Spinal cord (tissue), 10 donors: ENCODE measurements around the gene LRRC8B. TPM values are rescaled to one million over a fixed set of nuclear protein-coding genes. Genes with fewer than 3 reads are reported as not detected.
A peak's percentile ranks its signal among the peaks of the same experiment; 100 is the strongest.
"Not testable (repeated sequence)": the region's sequence is repeated elsewhere in the genome, so short reads cannot be mapped to it uniquely, and the experiment has no call there.

Source experiments
- DNase-seq, 6 donors: peaks; one replicate each; pipeline versions ENCODE4 v3.0.0 to v3.0.0-alpha.2; 2013 to 2015; ENCODE audit warnings: low spot score in 6 of 6, low read depth in 4 of 6
- H3K27ac ChIP-seq: one replicate; pipeline ENCODE4 v1.5.1; 2013; ENCODE audit warnings: low read depth, low read length, control low read depth
- H3K27me3 ChIP-seq: one replicate; pipeline ENCODE4 v1.6.1; 2013; ENCODE audit warnings: low read length; ENCODE audit not compliant: control insufficient read depth, insufficient read depth
- H3K36me3 ChIP-seq: one replicate; pipeline ENCODE4 v1.6.1; 2013; ENCODE audit warnings: low read length; ENCODE audit not compliant: control insufficient read depth, insufficient read depth
- H3K4me1 ChIP-seq: one replicate; pipeline ENCODE4 v1.6.1; 2013; ENCODE audit warnings: low read length; ENCODE audit not compliant: control insufficient read depth, insufficient read depth
- H3K4me3 ChIP-seq: one replicate; pipeline ENCODE4 v1.5.1; 2013; ENCODE audit warnings: low read depth, low read length, control low read depth
- H3K9me3 ChIP-seq: one replicate; pipeline ENCODE4 v1.6.1; 2013; ENCODE audit warnings: low read length; ENCODE audit not compliant: control insufficient read depth, insufficient read depth
- WGBS: methylation state at CpG from one replicate; pipeline ENCODE4 v1.1.5; 2013; ENCODE audit warnings: missing lambda C conversion rate; ENCODE audit not compliant: insufficient coverage; 5-methylcytosine and 5-hydroxymethylcytosine counted together
- polyA plus RNA-seq, 2 donors: library from polyadenylated mRNA; unstranded; fragments of 120-200 nt; gene quantifications; one replicate each; pipeline ENCODE4 v1.2.1, GENCODE V29; 2013; ENCODE audit not compliant: insufficient read length in 2 of 2
- total RNA-seq, 2 donors: library from RNA; depleted of rRNA in 1 of 2; stranded (reverse); fragments of 120-200 nt in 1 of 2; fragments of >200 nt in 1 of 2; gene quantifications; one replicate each; pipeline versions ENCODE4 v1.2.3 to v1.2.4, GENCODE V29; 2013 to 2014
- donor health status: healthy.

LRRC8B gene
- total and polyA plus RNA-seq, 4 donors, result 9.3 to 26.7 (median 18.3) TPM

DNA sequence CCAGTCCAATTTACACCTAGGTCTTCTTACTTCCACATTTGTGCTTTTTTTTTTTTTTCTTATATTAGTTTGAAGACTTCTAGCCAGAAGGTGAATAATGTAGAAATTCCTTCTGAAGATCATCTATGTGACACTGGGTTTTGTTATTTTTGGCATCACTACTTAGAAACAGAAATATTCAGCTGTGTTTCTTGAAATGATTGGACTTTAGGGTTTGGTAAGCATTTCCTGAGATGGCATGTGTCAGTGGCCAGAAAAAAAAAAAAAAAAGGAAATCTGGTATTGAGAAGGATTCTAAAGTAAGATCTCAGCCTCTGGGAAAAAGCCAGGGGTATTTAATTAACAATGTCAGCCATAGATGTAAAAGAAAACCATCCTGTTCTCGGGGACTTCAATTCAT, 64.9 kb downstream of the LRRC8B start:
- no peak overlapping the region for H3K4me3 ChIP-seq
- no peaks in the 10 kb centered on the region for H3K27me3 ChIP-seq
- no peak for DNase-seq
- no peak overlapping the region for H3K27ac ChIP-seq
- H3K9me3 ChIP-seq, result no peaks in the 10 kb centered on the region
- WGBS, result 83% methylated on average over 1 of the region's 1 CpG
- peaks cover 3% of the 10 kb centered on the region for H3K4me1 ChIP-seq
- no peaks in the 10 kb centered on the region for H3K36me3 ChIP-seq

GRCh38 chr1:89590341-89591080, 65.9 kb downstream of the LRRC8B start:
- Histone ChIP-seq H3K27me3 (no peaks in the 10 kb centered on the region), H3K27ac (no peak overlapping the region)
- WGBS, result 70% methylated on average over 2 of the region's 6 CpGs

DNA sequence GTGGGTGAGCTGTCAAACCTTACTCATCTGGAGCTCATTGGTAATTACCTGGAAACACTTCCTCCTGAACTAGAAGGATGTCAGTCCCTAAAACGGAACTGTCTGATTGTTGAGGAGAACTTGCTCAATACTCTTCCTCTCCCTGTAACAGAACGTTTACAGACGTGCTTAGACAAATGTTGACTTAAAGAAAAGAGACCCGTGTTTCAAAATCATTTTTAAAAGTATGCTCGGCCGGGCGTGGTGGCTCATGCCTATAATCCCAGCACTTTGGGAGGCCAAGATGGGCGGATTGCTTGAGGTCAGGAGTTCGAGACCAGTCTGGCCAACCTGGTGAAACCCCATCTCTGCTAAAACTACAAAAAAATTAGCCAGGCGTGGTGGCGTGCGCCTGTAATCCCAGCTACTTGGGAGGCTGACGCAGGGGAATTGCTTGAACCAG, 68.3 kb downstream of the LRRC8B start:
- not testable (repeated sequence) for H3K27me3 ChIP-seq, H3K36me3 ChIP-seq, H3K4me1 ChIP-seq, H3K27ac ChIP-seq, DNase-seq, H3K9me3 ChIP-seq, H3K4me3 ChIP-seq
- WGBS, result 90% methylated on average over 10 of the region's 13 CpGs

More at GRCh38 chr1:89590341-89591080, 65.9 kb downstream of the LRRC8B start:
- no peaks in the 10 kb centered on the region for H3K9me3 ChIP-seq
- H3K4me3 ChIP-seq, result no peak overlapping the region
- no peaks in the 10 kb centered on the region for H3K36me3 ChIP-seq
- H3K4me1 ChIP-seq, result peaks cover 3% of the 10 kb centered on the region
- no peak for DNase-seq

DNA sequence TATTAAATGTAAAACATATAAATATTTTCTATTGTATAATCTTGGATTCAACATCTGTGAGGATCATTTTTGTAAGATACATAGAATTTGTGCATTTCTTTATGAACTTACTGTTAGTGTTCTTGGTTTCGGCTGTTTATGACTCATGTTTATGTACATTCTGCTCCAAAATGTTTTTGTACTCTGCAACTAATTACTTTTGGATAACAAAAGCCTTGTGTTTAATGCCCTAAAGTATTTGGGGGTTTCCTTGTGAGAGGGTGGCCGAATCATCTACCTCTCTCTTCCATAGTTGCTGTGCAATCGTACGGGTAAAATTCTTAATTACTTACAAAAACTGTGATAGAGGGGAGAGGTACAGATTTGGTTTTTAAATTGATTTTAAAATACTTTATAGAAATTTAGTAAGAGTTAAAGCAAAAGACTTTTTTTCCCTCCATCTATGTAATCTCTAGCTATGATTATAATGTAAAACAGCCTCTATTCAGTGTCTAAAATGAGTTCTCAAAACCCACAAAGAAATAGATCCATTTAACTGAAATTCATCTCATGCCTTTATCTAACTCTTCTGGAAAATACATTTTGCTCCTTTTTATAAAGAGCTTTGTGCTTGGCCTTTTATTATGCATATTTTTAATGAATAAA, 69.6 kb downstream of the LRRC8B start:
- WGBS, result no CpG with 5 or more reads among the region's 4 CpGs
- no peak for DNase-seq
- Histone ChIP-seq H3K9me3 (no peaks in the 10 kb centered on the region), H3K4me1 (peaks cover 3% of the 10 kb centered on the region), H3K4me3 (no peak overlapping the region), H3K27ac (peak overlapping the region; percentile 38), H3K36me3 (no peaks in the 10 kb centered on the region), H3K27me3 (no peaks in the 10 kb centered on the region)

DNA sequence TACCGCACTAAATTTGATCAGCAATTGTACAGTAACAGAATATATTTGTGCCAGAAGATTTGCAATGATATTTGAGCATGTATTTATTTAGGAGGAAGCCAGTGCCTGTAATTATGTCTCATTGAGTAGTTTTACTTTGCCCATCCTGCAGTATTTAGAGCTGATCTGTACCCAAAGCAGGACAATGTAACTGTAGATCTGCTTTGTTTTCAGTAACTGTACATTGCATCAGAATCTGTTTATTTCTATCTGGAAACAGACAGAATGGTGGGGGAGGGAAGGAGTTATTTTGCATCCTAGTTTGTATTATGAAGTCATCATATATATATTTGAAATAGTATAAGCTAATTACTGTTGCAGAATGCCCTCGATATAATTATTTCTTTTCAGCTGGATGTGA, 72.1 kb downstream of the LRRC8B start:
- H3K27me3 ChIP-seq, result no peaks in the 10 kb centered on the region
- no CpG with 5 or more reads among the region's 2 CpGs for WGBS
- peak overlapping the region; percentile 22 for H3K27ac ChIP-seq
- no peaks in the 10 kb centered on the region for H3K36me3 ChIP-seq
- DNase-seq, result peak in 1 of 6 donors; percentile 7
- H3K4me1 ChIP-seq, result no peaks in the 10 kb centered on the region
- no peak overlapping the region for H3K4me3 ChIP-seq
- no peaks in the 10 kb centered on the region for H3K9me3 ChIP-seq

GRCh38 chr1:89598450-89599331, 74.1 kb downstream of the LRRC8B start:
- Histone ChIP-seq H3K27ac (no peak overlapping the region), H3K4me3 (no peak overlapping the region), H3K36me3 (no peaks in the 10 kb centered on the region), H3K4me1 (peaks cover 7% of the 10 kb centered on the region), H3K27me3 (no peaks in the 10 kb centered on the region), H3K9me3 (no peaks in the 10 kb centered on the region)
- peak in 5 of 6 donors; percentile 24 to 81 (median 33) for DNase-seq
- 83% methylated on average over 1 of the region's 5 CpGs for WGBS

DNA sequence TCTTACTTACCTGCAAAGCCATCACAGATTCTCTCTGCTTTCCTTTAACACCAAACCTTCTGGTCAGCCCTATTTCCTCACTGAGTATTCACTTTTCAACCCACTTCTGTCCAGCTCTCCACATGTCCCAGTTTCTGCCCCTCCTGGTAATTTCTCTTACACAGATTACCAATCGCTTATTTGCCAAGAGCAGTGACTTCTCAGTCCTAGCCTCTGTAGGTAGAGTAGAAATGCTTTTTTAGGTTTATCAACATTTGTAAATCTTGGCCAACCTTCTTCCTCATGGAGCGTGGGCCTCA, 74.7 kb downstream of the LRRC8B start:
- Histone ChIP-seq H3K4me1 (peaks cover 7% of the 10 kb centered on the region), H3K4me3 (no peak overlapping the region), H3K27ac (no peak overlapping the region), H3K9me3 (no peaks in the 10 kb centered on the region), H3K36me3 (no peaks in the 10 kb centered on the region), H3K27me3 (no peaks in the 10 kb centered on the region)
- WGBS, result 100% methylated on average over 1 of the region's 2 CpGs
- DNase-seq, result no peak

- DNase-seq, result peak in 1 of 6 donors; percentile 51
- WGBS, result 100% methylated on average over 2 of the region's 3 CpGs
- Histone ChIP-seq H3K9me3 (no peaks in the 10 kb centered on the region), H3K4me1 (peaks cover 7% of the 10 kb centered on the region), H3K36me3 (no peaks in the 10 kb centered on the region), H3K27ac (no peak overlapping the region), H3K27me3 (no peaks in the 10 kb centered on the region), H3K4me3 (no peak overlapping the region)
Measured at GRCh38 chr1:89600451-89601224, 76.0 kb downstream of the LRRC8B start.

DNA sequence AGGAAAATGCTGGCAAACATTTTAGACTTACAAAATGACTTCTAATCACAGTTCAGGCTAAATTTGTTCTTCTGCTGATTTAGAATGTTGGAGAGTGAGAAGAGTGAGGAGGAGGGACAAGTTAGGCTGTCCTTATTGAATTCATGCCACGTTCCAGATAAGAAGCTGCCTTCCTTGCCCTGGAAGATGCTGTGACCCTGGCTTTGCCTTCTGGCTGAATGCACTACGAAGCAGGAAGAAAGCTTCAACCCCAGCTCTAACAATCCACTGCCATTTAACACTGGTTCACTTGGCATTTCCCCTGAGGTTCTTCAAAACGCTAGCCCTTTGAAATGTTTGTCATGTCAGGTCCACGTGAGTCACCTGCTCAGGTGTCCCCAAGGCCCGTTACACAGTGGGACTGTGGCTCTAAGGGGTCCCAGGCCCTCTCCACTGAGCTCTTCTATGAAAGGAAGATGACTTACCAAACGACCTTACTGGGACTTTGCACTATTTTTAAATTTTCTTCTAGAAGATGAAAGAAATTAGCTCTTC, 78.3 kb downstream of the LRRC8B start:
- WGBS, result 74% methylated on average over 5 of the region's 6 CpGs
- Histone ChIP-seq H3K36me3 (no peaks in the 10 kb centered on the region), H3K4me3 (no peak overlapping the region), H3K27me3 (no peaks in the 10 kb centered on the region), H3K4me1 (peaks cover 7% of the 10 kb centered on the region), H3K9me3 (no peaks in the 10 kb centered on the region), H3K27ac (no peak overlapping the region)
- no peak for DNase-seq
